Islet precursor cell (in vitro differentiated cells): ENCODE results near the gene KCNB1.

Experiments
- DNase-seq: peaks from one replicate; pipeline ENCODE4 v3.0.0-alpha.2; 2018

Gene KCNB1

GRCh38 chr20:49496553-49497397, 14.3 kb upstream of the KCNB1 start:
- DNase-seq: no peak

GRCh38 chr20:49496043-49496442, 13.6 kb upstream of the KCNB1 start:
- no peak for DNase-seq

GRCh38 chr20:49490689-49491088, 8.2 kb upstream of the KCNB1 start:
- DNase-seq: no peak

- no peak for DNase-seq
Measured at GRCh38 chr20:49489688-49490087, 7.2 kb upstream of the KCNB1 start.

GRCh38 chr20:49486064-49486463, 3.6 kb upstream of the KCNB1 start:
- no peak for DNase-seq

GRCh38 chr20:49485563-49485962, 3.1 kb upstream of the KCNB1 start:
- DNase-seq: no peak

- peak; percentile 92 for DNase-seq
Measured at GRCh38 chr20:49484180-49485140, 2.0 kb upstream of the KCNB1 start.

- DNase-seq: peak; percentile 55
Measured at GRCh38 chr20:49483696-49484123, 1.2 kb upstream of the KCNB1 start.

- DNase-seq: no peak
Measured at GRCh38 chr20:49483018-49483695, 689 bp upstream of the KCNB1 start.

- DNase-seq: no peak
Measured at GRCh38 chr20:49482173-49482572, 295 bp downstream of the KCNB1 start.

- DNase-seq: no peak
Measured at GRCh38 chr20:49481116-49481515, 1.4 kb downstream of the KCNB1 start.

GRCh38 chr20:49480236-49480635, 2.2 kb downstream of the KCNB1 start:
- no peak for DNase-seq

- no peak for DNase-seq
Measured at GRCh38 chr20:49479785-49480184, 2.7 kb downstream of the KCNB1 start.

- no peak for DNase-seq
Measured at GRCh38 chr20:49478754-49479689, 3.4 kb downstream of the KCNB1 start.

- DNase-seq: no peak
Measured at GRCh38 chr20:49478266-49478665, 4.2 kb downstream of the KCNB1 start.

GRCh38 chr20:49477200-49477599, 5.3 kb downstream of the KCNB1 start:
- peak; percentile 59 for DNase-seq

GRCh38 chr20:49476016-49476355, 6.5 kb downstream of the KCNB1 start:
- DNase-seq: peak; percentile 56

GRCh38 chr20:49475292-49476015, 7.0 kb downstream of the KCNB1 start:
- DNase-seq: no peak

GRCh38 chr20:49471397-49471796, 11.1 kb downstream of the KCNB1 start:
- DNase-seq: no peak

- no peak for DNase-seq
Measured at GRCh38 chr20:49470922-49471321, 11.5 kb downstream of the KCNB1 start.

GRCh38 chr20:49469060-49469459, 13.4 kb downstream of the KCNB1 start:
- DNase-seq: no peak
